A673 (cell line): ENCODE results near the gene GDF10.

ENCODE experiments used
- CTCF ChIP-seq: fragments of 300-800, 200-600 bp; sonication (generic); conservative IDR thresholded peaks from 2 replicates; pipeline ENCODE4 v1.5.1; 2017; ENCODE audit warnings: low read depth, mild to moderate bottlenecking, antibody characterized with exemption, low read length, moderate library complexity, mixed read lengths
- EZH2 ChIP-seq: fragments of 200-600 bp; sonication (generic); IDR thresholded peaks from 2 replicates; pipeline ENCODE4 v1.6.1; 2017; ENCODE audit warnings: borderline replicate concordance, low read depth, mild to moderate bottlenecking, mixed read lengths, antibody characterized with exemption, low read length; ENCODE audit not compliant: poor library complexity, severe bottlenecking

- no peak for TF ChIP-seq EZH2
- no peak for TF ChIP-seq CTCF
Observed at GRCh38 chr10:47319784-47320183, 19.8 kb downstream of the GDF10 start.
